Nephron (organoid): ENCODE results near the gene UNC13C.

Source experiments
- H3K27ac Mint-ChIP-seq, 3 experiments: 2 replicates each; pipeline ENCODE4 v1.8.0; 2020; ENCODE audit warnings: mixed read lengths in 3 of 3, mild to moderate bottlenecking in 2 of 3, moderate library complexity in 1 of 3
- H3K27me3 Mint-ChIP-seq: 2 replicates; pipeline ENCODE4 v1.8.0; 2021; ENCODE audit warnings: low read depth, mild to moderate bottlenecking, moderate library complexity, mixed read lengths
- H3K36me3 Mint-ChIP-seq: 2 replicates; pipeline ENCODE4 v1.8.0; 2020; ENCODE audit warnings: low read depth, mixed read lengths
- H3K4me1 Mint-ChIP-seq: 2 replicates; pipeline ENCODE4 v1.8.0; 2020; ENCODE audit warnings: mixed read lengths
- H3K4me3 Mint-ChIP-seq, 3 experiments: 2 replicates each; pipeline ENCODE4 v1.8.0; 2020; ENCODE audit warnings: mild to moderate bottlenecking in 3 of 3, mixed read lengths in 3 of 3, moderate library complexity in 2 of 3
- H3K9me3 Mint-ChIP-seq: 2 replicates; pipeline ENCODE4 v1.8.0; 2020; ENCODE audit warnings: mixed read lengths
- CTCF ChIP-seq, 3 experiments: fragments of 200-600 bp; sonication (generic); IDR thresholded peaks; one replicate each; pipeline ENCODE4 v1.5.0; 2021; ENCODE audit warnings: antibody characterized with exemption in 3 of 3; ENCODE audit not compliant: unreplicated experiment in 3 of 3

UNC13C gene

GRCh38 chr15:53980021-53980420, 1.8 kb downstream of the UNC13C start:
- H3K4me1 Mint-ChIP-seq: peaks cover 28% of the 10 kb centered on the region
- H3K27me3 Mint-ChIP-seq: peaks cover 49% of the 10 kb centered on the region
- H3K27ac Mint-ChIP-seq: peak overlapping the region in 1 of 3 experiments; percentile 14
- peak overlapping the region; percentile 33 to 74 (median 71) for H3K4me3 Mint-ChIP-seq
- TF ChIP-seq CTCF (IDR thresholded peaks at IDR 0.05; ENCODE audit: unreplicated experiment in 3 of 3): no peak
- H3K9me3 Mint-ChIP-seq: no peaks in the 10 kb centered on the region
- no peaks in the 10 kb centered on the region for H3K36me3 Mint-ChIP-seq

DNA sequence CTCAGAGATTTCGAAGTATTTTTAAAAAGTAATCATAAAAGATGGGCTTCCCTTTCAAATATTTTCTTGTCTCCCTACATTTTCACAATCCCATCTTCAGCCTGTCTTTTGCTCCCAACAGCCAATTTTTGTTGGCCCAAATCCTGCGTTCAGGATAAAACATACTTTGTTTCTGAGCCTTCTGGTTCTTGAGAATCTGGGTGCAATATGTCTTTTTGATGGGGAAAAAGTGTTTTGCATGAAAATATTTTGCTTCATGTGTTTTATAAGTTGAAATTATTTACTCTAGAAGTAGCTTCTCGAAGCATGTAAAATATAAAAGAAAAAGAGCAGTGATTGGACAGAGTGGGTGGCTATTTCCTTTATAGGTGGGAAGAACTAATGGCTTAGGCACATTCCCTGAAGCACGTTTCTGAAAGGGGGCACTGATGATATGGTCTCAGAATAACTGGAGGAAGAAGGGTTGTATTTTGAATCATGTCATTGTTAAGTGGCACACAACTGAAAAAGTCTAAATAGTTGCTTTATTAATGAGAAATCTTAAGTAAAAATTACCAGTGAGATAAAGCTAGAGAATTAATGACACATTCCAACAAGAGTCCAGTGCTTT, 3.9 kb downstream of the UNC13C start:
- no peaks in the 10 kb centered on the region for H3K9me3 Mint-ChIP-seq
- TF ChIP-seq CTCF (IDR thresholded peaks at IDR 0.05; ENCODE audit: unreplicated experiment in 3 of 3): no peak
- peaks cover 23% of the 10 kb centered on the region for H3K4me1 Mint-ChIP-seq
- peak overlapping the region in 1 of 3 experiments; percentile 7 for H3K27ac Mint-ChIP-seq
- H3K4me3 Mint-ChIP-seq: peak overlapping the region in 2 of 3 experiments; percentile 0 to 22
- peaks cover 39% of the 10 kb centered on the region for H3K27me3 Mint-ChIP-seq
- no peaks in the 10 kb centered on the region for H3K36me3 Mint-ChIP-seq

DNA sequence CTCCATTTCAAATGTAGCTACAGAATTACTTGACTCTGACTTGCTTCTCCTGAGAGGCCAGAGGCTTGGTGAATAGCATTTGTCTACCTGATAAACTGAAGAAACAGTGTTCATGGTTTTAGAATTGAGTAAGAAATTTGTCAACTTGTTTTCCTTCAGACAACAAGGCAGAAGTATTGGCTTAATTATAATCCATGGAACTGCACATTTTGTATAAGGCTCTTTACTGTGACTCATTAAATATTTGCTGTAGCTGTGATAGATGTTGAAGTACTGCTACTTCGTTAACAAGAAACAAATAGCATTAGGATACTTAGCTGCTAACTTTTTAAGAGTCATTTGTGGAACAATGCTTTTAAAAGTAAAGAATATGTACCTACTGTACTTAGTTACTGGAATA, 4.6 kb downstream of the UNC13C start:
- H3K27ac Mint-ChIP-seq: no peak overlapping the region
- no peaks in the 10 kb centered on the region for H3K36me3 Mint-ChIP-seq
- peaks cover 38% of the 10 kb centered on the region for H3K27me3 Mint-ChIP-seq
- TF ChIP-seq CTCF (IDR thresholded peaks at IDR 0.05; ENCODE audit: unreplicated experiment in 3 of 3): no peak
- H3K4me3 Mint-ChIP-seq: no peak overlapping the region
- peaks cover 23% of the 10 kb centered on the region for H3K4me1 Mint-ChIP-seq
- H3K9me3 Mint-ChIP-seq: no peaks in the 10 kb centered on the region

DNA sequence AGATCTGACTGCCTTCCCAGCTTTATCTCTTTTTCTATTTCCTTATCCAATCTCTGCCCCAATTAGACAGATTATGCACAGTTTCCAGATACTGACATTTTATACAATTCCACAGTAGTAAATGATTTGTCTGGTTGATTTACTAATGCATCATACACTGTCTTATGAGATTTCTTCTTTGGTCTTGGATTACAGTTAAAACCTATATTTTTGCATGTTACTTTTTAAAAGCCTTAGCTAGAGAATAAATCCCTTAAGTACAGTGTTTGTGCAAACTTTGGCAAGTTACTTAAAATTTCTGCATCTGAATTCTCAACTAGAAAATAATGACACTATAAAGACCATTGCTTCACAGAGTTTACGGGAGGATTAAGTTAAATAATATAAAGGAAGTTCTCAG, 6.0 kb downstream of the UNC13C start:
- H3K4me3 Mint-ChIP-seq: no peak overlapping the region
- no peak for TF ChIP-seq CTCF (IDR thresholded peaks at IDR 0.05; ENCODE audit: unreplicated experiment in 3 of 3)
- peaks cover 25% of the 10 kb centered on the region for H3K27me3 Mint-ChIP-seq
- no peaks in the 10 kb centered on the region for H3K36me3 Mint-ChIP-seq
- peaks cover 12% of the 10 kb centered on the region for H3K4me1 Mint-ChIP-seq
- H3K27ac Mint-ChIP-seq: no peak overlapping the region
- H3K9me3 Mint-ChIP-seq: no peaks in the 10 kb centered on the region

GRCh38 chr15:53985562-53985961, 7.3 kb downstream of the UNC13C start:
- Mint-ChIP-seq H3K9me3 (no peaks in the 10 kb centered on the region), H3K4me1 (peaks cover 9% of the 10 kb centered on the region), H3K27ac (no peak overlapping the region), H3K4me3 (no peak overlapping the region), H3K36me3 (no peaks in the 10 kb centered on the region), H3K27me3 (peaks cover 19% of the 10 kb centered on the region)
- TF ChIP-seq CTCF (IDR thresholded peaks at IDR 0.05; ENCODE audit: unreplicated experiment in 3 of 3): no peak

DNA sequence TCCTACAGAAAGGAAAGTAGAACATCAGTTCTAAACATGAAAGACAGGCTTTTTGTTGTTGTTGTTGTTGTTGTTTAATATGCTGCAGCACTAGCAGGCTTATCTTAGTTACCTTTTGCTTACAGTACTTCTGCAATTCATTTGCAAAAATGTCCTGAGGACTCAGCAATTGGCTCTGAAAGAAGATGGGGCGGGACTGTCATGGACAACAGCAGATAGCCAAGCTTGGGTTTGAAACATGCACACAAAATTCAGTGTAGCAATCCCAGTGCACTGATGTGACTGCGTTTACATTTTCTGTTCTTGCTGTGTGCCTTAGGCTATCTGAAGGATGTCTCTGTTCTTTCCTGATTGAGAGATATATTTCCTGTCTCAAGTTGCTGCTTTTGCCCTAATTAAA, 9.2 kb downstream of the UNC13C start:
- peaks cover 9% of the 10 kb centered on the region for H3K4me1 Mint-ChIP-seq
- H3K36me3 Mint-ChIP-seq: no peaks in the 10 kb centered on the region
- no peak overlapping the region for H3K27ac Mint-ChIP-seq
- TF ChIP-seq CTCF (IDR thresholded peaks at IDR 0.05; ENCODE audit: unreplicated experiment in 3 of 3): no peak
- H3K9me3 Mint-ChIP-seq: no peaks in the 10 kb centered on the region
- no peak overlapping the region for H3K4me3 Mint-ChIP-seq
- H3K27me3 Mint-ChIP-seq: peaks cover 4% of the 10 kb centered on the region
